Fibroblast of skin of right biceps (primary cell): ENCODE measurements around the gene EYA4.
A peak's percentile ranks its signal among the peaks of the same experiment; 100 is the strongest.

Experiments used
- DNase-seq: peaks from one replicate; pipeline ENCODE4 v3.0.0-alpha.2; 2013

Gene EYA4

GRCh38 chr6:133463790-133464189 lies 222.6 kb downstream of the EYA4 start:
- DNase-seq = no peak

GRCh38 chr6:133466680-133467079 lies 225.5 kb downstream of the EYA4 start:
- DNase-seq = peak; percentile 55

GRCh38 chr6:133467231-133467981 lies 226.2 kb downstream of the EYA4 start:
- DNase-seq = peak; percentile 25

GRCh38 chr6:133467982-133468380 lies 226.8 kb downstream of the EYA4 start:
- DNase-seq = peak; percentile 19

- DNase-seq = no peak
Measured at GRCh38 chr6:133468591-133468990, 227.4 kb downstream of the EYA4 start.

- no peak for DNase-seq
Measured at GRCh38 chr6:133474516-133474915, 233.4 kb downstream of the EYA4 start.

- DNase-seq = no peak
Measured at GRCh38 chr6:133478673-133479072, 237.5 kb downstream of the EYA4 start.

GRCh38 chr6:133487174-133487573 lies 246.0 kb downstream of the EYA4 start:
- DNase-seq = no peak

GRCh38 chr6:133495205-133495903 lies 254.2 kb downstream of the EYA4 start:
- DNase-seq = no peak

- DNase-seq = no peak
Measured at GRCh38 chr6:133499662-133500061, 258.5 kb downstream of the EYA4 start.

- DNase-seq = peak; percentile 9
Measured at GRCh38 chr6:133501675-133502270, 260.6 kb downstream of the EYA4 start.

GRCh38 chr6:133502441-133503335 lies 261.5 kb downstream of the EYA4 start:
- DNase-seq = peak; percentile 87

- peak; percentile 53 for DNase-seq
Measured at GRCh38 chr6:133503336-133503729, 262.2 kb downstream of the EYA4 start.

- no peak for DNase-seq
Measured at GRCh38 chr6:133504158-133504557, 263.0 kb downstream of the EYA4 start.

GRCh38 chr6:133504761-133505160 lies 263.6 kb downstream of the EYA4 start:
- no peak for DNase-seq

GRCh38 chr6:133505681-133506080 lies 264.5 kb downstream of the EYA4 start:
- DNase-seq = no peak

- peak; percentile 41 for DNase-seq
Measured at GRCh38 chr6:133512410-133513016, 271.4 kb downstream of the EYA4 start.

GRCh38 chr6:133523816-133524215 lies 282.7 kb downstream of the EYA4 start:
- no peak for DNase-seq

GRCh38 chr6:133526436-133526835 lies 285.3 kb downstream of the EYA4 start:
- no peak for DNase-seq

- DNase-seq = no peak
Measured at GRCh38 chr6:133528566-133528965, 287.4 kb downstream of the EYA4 start.

GRCh38 chr6:133532908-133533307 lies 291.8 kb downstream of the EYA4 start:
- no peak for DNase-seq

GRCh38 chr6:133539502-133540259 lies 298.5 kb downstream of the EYA4 start:
- DNase-seq = no peak
